GM23338 (cell line): ENCODE measurements around the gene C16orf90. TPM values are rescaled to one million over a fixed set of nuclear protein-coding genes. Genes with fewer than 3 reads are reported as not detected.
A peak's percentile ranks its signal among the peaks of the same experiment; 100 is the strongest.

Source experiments
- ATAC-seq: fragments of 200-7000 bp; cut with Tn5 transposase; 3 replicates; pipeline ENCODE4 v1.9.1; 2020
- DNase-seq: peaks from one replicate; pipeline ENCODE4 v3.0.0-alpha.2; 2015; ENCODE audit warnings: low spot score
- H2AFZ ChIP-seq: fragments of 200-600 bp; sonication (generic); 2 replicates; pipeline ENCODE4 v1.8.0; 2016; ENCODE audit warnings: antibody characterized with exemption, mild to moderate bottlenecking, moderate library complexity
- H3F3A ChIP-seq: fragments of 200-600 bp; sonication (generic); replicated peaks from 2 replicates; pipeline ENCODE4 v1.8.0; 2017; ENCODE audit warnings: antibody characterized with exemption, mixed run types, low read depth
- H3K27ac ChIP-seq: fragments of 200-600 bp; sonication (generic); 2 replicates; pipeline ENCODE4 v1.6.1; 2016; ENCODE audit warnings: low read depth
- H3K27me3 ChIP-seq: fragments of 200-600 bp; sonication (generic); 2 replicates; pipeline ENCODE4 v1.8.0; 2016; ENCODE audit warnings: mild to moderate bottlenecking, mixed run types, moderate library complexity; ENCODE audit not compliant: insufficient read depth
- H3K36me3 ChIP-seq: fragments of 200-600 bp; sonication (generic); 2 replicates; pipeline ENCODE4 v1.8.0; 2016; ENCODE audit warnings: mild to moderate bottlenecking; ENCODE audit not compliant: insufficient read depth
- H3K4me1 ChIP-seq: fragments of 200-600 bp; sonication (generic); 2 replicates; pipeline ENCODE4 v1.8.0; 2016; ENCODE audit warnings: mild to moderate bottlenecking, moderate library complexity; ENCODE audit not compliant: insufficient read depth
- H3K4me2 ChIP-seq: fragments of 200-600 bp; sonication (generic); 2 replicates; pipeline ENCODE4 v1.7.1; 2017; ENCODE audit warnings: mixed run types
- H3K4me3 ChIP-seq: fragments of 200-600 bp; sonication (generic); 2 replicates; pipeline ENCODE4 v1.6.1; 2016; ENCODE audit warnings: mixed run types
- H3K79me2 ChIP-seq: fragments of 200-600 bp; sonication (generic); replicated peaks from 2 replicates; pipeline ENCODE4 v1.8.0; 2017; ENCODE audit warnings: mild to moderate bottlenecking; ENCODE audit not compliant: insufficient read depth
- H3K9me2 ChIP-seq: fragments of 200-600 bp; sonication (generic); 2 replicates; pipeline ENCODE4 v1.8.0; 2017; ENCODE audit not compliant: insufficient read depth
- H4K20me1 ChIP-seq: fragments of 200-600 bp; sonication (generic); replicated peaks from 2 replicates; pipeline ENCODE4 v1.8.0; 2017; ENCODE audit warnings: mild to moderate bottlenecking; ENCODE audit not compliant: insufficient read depth
- H3K27ac Mint-ChIP-seq: 2 replicates; pipeline ENCODE4 v1.8.0; 2020; ENCODE audit warnings: inconsistent platforms, mild to moderate bottlenecking, moderate library complexity, mixed read lengths
- H3K27me3 Mint-ChIP-seq: 3 replicates; pipeline ENCODE4 v1.8.0; 2022; ENCODE audit warnings: low read depth, mild to moderate bottlenecking, moderate library complexity, mixed read lengths, inconsistent platforms; ENCODE audit not compliant: insufficient read depth, poor library complexity
- H3K36me3 Mint-ChIP-seq: 3 replicates; pipeline ENCODE4 v1.8.0; 2021; ENCODE audit warnings: low read depth, mild to moderate bottlenecking, inconsistent platforms, moderate library complexity, mixed read lengths
- H3K4me1 Mint-ChIP-seq: 3 replicates; pipeline ENCODE4 v1.8.0; 2020; ENCODE audit warnings: mild to moderate bottlenecking, inconsistent platforms, mixed read lengths
- H3K4me3 Mint-ChIP-seq: 3 replicates; pipeline ENCODE4 v1.8.0; 2021; ENCODE audit warnings: moderate library complexity, mild to moderate bottlenecking, inconsistent platforms, mixed read lengths
- H3K9me3 Mint-ChIP-seq: 3 replicates; pipeline ENCODE4 v1.8.0; 2020; ENCODE audit warnings: moderate library complexity, mild to moderate bottlenecking, inconsistent platforms, mixed read lengths
- CREB1 ChIP-seq: fragments of 250-450 bp; sonication (Bioruptor Pico); IDR thresholded peaks from 2 replicates; pipeline ENCODE4 v1.5.0; 2020; ENCODE audit warnings: low read depth, mild to moderate bottlenecking, moderate library complexity
- CTCF ChIP-seq, 2 experiments: fragments of 200-600 bp in 1 of 2; sonication (generic) in 1 of 2; conservative IDR thresholded peaks; 2 replicates each; pipeline versions ENCODE4 v1.5.1 to v1.6.1; 2016 to 2017; ENCODE audit warnings: antibody characterized with exemption in 2 of 2, low read depth in 2 of 2, mild to moderate bottlenecking in 2 of 2, moderate library complexity in 1 of 2
- ETS1 ChIP-seq: IDR thresholded peaks from 2 replicates; pipeline ENCODE4 v1.6.1; 2016; ENCODE audit warnings: antibody characterized with exemption
- EZH2 ChIP-seq: fragments of 200-600 bp; sonication (generic); IDR thresholded peaks from one replicate; pipeline ENCODE4 v1.8.0; 2017; ENCODE audit warnings: antibody characterized with exemption, mild to moderate bottlenecking, low read depth; ENCODE audit not compliant: unreplicated experiment
- EZH2phosphoT487 ChIP-seq: fragments of 200-600 bp; sonication (generic); IDR thresholded peaks from one replicate; pipeline ENCODE4 v1.8.1; 2018; ENCODE audit warnings: antibody characterized with exemption; ENCODE audit not compliant: unreplicated experiment
- JUNB ChIP-seq: IDR thresholded peaks from one replicate; pipeline ENCODE4 v1.6.1; 2016; ENCODE audit warnings: antibody characterized with exemption; ENCODE audit not compliant: unreplicated experiment
- NANOG ChIP-seq: IDR thresholded peaks from 2 replicates; pipeline ENCODE4 v1.6.1; 2016; ENCODE audit warnings: antibody characterized with exemption, borderline replicate concordance
- POLR2AphosphoS5 ChIP-seq: IDR thresholded peaks from 2 replicates; pipeline ENCODE4 v1.6.1; 2016; ENCODE audit warnings: antibody characterized with exemption, low read depth
- STAT1 ChIP-seq: IDR thresholded peaks from one replicate; pipeline ENCODE4 v1.6.1; 2016; ENCODE audit warnings: antibody characterized with exemption; ENCODE audit not compliant: unreplicated experiment
- ZNF114 ChIP-seq: fragments of 250-450 bp; sonication (Bioruptor Pico); IDR thresholded peaks from 2 replicates; pipeline ENCODE4 v1.5.0; 2020; ENCODE audit warnings: mild to moderate bottlenecking, moderate library complexity
- ZNF331 ChIP-seq: fragments of 250-450 bp; sonication (Bioruptor Pico); IDR thresholded peaks from 2 replicates; pipeline ENCODE4 v1.5.0; 2020; ENCODE audit warnings: low read depth, mild to moderate bottlenecking, moderate library complexity
- ZNF462 ChIP-seq: fragments of 250-450 bp; sonication (Bioruptor Pico); IDR thresholded peaks from 2 replicates; pipeline ENCODE4 v1.5.0; 2020; ENCODE audit warnings: mild to moderate bottlenecking, moderate library complexity
- polyA plus RNA-seq: library from polyadenylated mRNA; unstranded; fragments of >200 nt; fragmentation: Nextera tagmentation; extraction: Ambion mirVana; gene quantifications from 2 replicates; pipeline ENCODE4 v1.2.1, GENCODE V29; 2016
- total RNA-seq: library from RNA; depleted of rRNA; stranded (reverse); fragments of >200 nt; shearing (Covaris generic); gene quantifications from 2 replicates; pipeline ENCODE4 v1.2.3, GENCODE V29; 2014

C16orf90 gene
- total and polyA plus RNA-seq, 2 experiments from 2014 or later, result not detected

GRCh38 chr16:3459401-3460090 lies 35.7 kb downstream of the C16orf90 start (continued):
- TF ChIP-seq CREB1 (CRISPR knock-in tag), result no peak

- Mint-ChIP-seq H3K36me3 (no peaks in the 10 kb centered on the region), H3K9me3 (no peaks in the 10 kb centered on the region), H3K4me1 (peaks cover 36% of the 10 kb centered on the region), H3K27me3 (peaks cover 17% of the 10 kb centered on the region), H3K27ac (peak overlapping the region; percentile 93), H3K4me3 (peak overlapping the region; percentile 93)
- Histone ChIP-seq H4K20me1 (peaks cover 30% of the 10 kb centered on the region), H3K9me2 (no peaks in the 10 kb centered on the region), H3K4me1 (peaks cover 41% of the 10 kb centered on the region), H3K27ac (peak overlapping the region; percentile 92), H3K27me3 (no peaks in the 10 kb centered on the region), H2AFZ (no peak overlapping the region), H3K79me2 (peaks cover 52% of the 10 kb centered on the region), H3K4me3 (peak overlapping the region; percentile 89), H3K36me3 (no peaks in the 10 kb centered on the region), H3K4me2 (peak overlapping the region; percentile 83), H3F3A (peaks cover 11% of the 10 kb centered on the region)
- ATAC-seq (no peak), DNase-seq (no peak)
- TF ChIP-seq CREB1 (CRISPR knock-in tag) (no peak), ZNF462 (CRISPR knock-in tag) (no peak), ETS1 (no peak), ZNF331 (CRISPR knock-in tag) (no peak), STAT1 (no peak), EZH2 (no peak), JUNB (no peak), ZNF114 (CRISPR knock-in tag) (no peak), CTCF (conservative IDR thresholded peaks at IDR 0.05; ENCODE audit: low read depth in 2 of 2) (no peak), NANOG (no peak), EZH2phosphoT487 (no peak), POLR2AphosphoS5 (no peak)
These were observed 36.4 kb downstream of the C16orf90 start for GRCh38 chr16:3458852-3459361.
